K562 (cell line): ENCODE measurements around the gene TPRG1L. TPM values are rescaled to one million over a fixed set of nuclear protein-coding genes. Genes with fewer than 3 reads are reported as not detected.

Experiments
- ATAC-seq: fragments of 200-7000 bp; cut with Tn5 transposase; 3 replicates; pipeline ENCODE4 v1.9.1; 2020; ENCODE audit warnings: moderate library complexity
- BruUV-seq: library from RNA; stranded (reverse); fragments of 400-500 nt; replicated peaks from 2 replicates; lab custom pipeline; 2021; lab: Mats Ljungman, UMichigan
- CTCF ChIA-PET: fragments of 300-600 bp; formaldehyde crosslinking; extraction: SDS; loops from one replicate; lab custom pipeline; 2021; ENCODE audit warnings: low intra/inter-chr PET ratio; lab: Yijun Ruan, JAX
- POLR2A ChIA-PET: fragments of 300-600, 350-650 bp; sonication (Branson Sonifier 250); formaldehyde crosslinking; extraction: SDS; loops from one replicate; lab custom pipeline; 2021; ENCODE audit warnings: antibody characterized with exemption, inconsistent platforms; lab: Yijun Ruan, JAX
- DNase-seq, 4 experiments: peaks; one replicate each; pipeline versions ENCODE4 v3.0.0 to v3.0.0-alpha.2; 2011 to 2018; ENCODE audit warnings: low spot score in 3 of 4, mixed read lengths in 3 of 4; ENCODE audit errors: extremely low read depth in 1 of 4
- FAIRE-seq: peaks from 2 replicates; lab custom pipeline; 2011; peaks lifted over from hg19 to GRCh38; lab: Jason Lieb, UNC
- H2AFZ ChIP-seq: 2 replicates; pipeline ENCODE4 v1.6.0; 2011; ENCODE audit warnings: low read depth, low read length, control low read depth, inconsistent platforms
- H3K27ac ChIP-seq: fragments of 200-600 bp; 3 replicates; pipeline ENCODE4 v1.8.0; 2011; ENCODE audit warnings: low read depth, mild to moderate bottlenecking, control low read depth, inconsistent platforms, low read length, moderate library complexity, mixed read lengths; ENCODE audit errors: extremely low read depth
- H3K27me3 ChIP-seq, 2 experiments: fragments of 300-600 bp in 1 of 2; 2 replicates in 1 of 2; 3 replicates in 1 of 2; pipeline versions ENCODE4 v1.6.0 to v1.8.0; 2011; ENCODE audit warnings: inconsistent platforms in 2 of 2, low read length in 2 of 2, mild to moderate bottlenecking in 1 of 2, mixed read lengths in 1 of 2, moderate library complexity in 1 of 2; ENCODE audit not compliant: control insufficient read depth in 2 of 2, insufficient read depth in 2 of 2
- H3K36me3 ChIP-seq: fragments of 300-600 bp; 3 replicates; pipeline ENCODE4 v1.8.0; 2011; ENCODE audit warnings: mild to moderate bottlenecking, low read length, inconsistent platforms; ENCODE audit not compliant: control insufficient read depth, insufficient read depth
- H3K4me1 ChIP-seq, 2 experiments: fragments of 200-600 bp in 1 of 2; replicated peaks in 1 of 2; 2 replicates in 1 of 2; 3 replicates in 1 of 2; pipeline versions ENCODE4 v1.5.1 to v1.8.0; 2011; ENCODE audit warnings: inconsistent platforms in 2 of 2, low read length in 2 of 2, mild to moderate bottlenecking in 1 of 2, mixed read lengths in 1 of 2, moderate library complexity in 1 of 2; ENCODE audit not compliant: control insufficient read depth in 2 of 2, insufficient read depth in 2 of 2
- H3K4me2 ChIP-seq: 2 replicates; pipeline ENCODE4 v1.6.1; 2011; ENCODE audit warnings: low read length, control low read depth, inconsistent platforms, mixed read lengths; ENCODE audit not compliant: insufficient read depth
- H3K4me3 ChIP-seq: fragments of 200-600 bp; sonication (generic), shearing (Covaris generic); 2 replicates; pipeline ENCODE4 v1.5.1; 2016; ENCODE audit warnings: control low read depth, inconsistent platforms
- H3K79me2 ChIP-seq: fragments of 200-600 bp; 3 replicates; pipeline ENCODE4 v1.8.0; 2011; ENCODE audit warnings: low read length, inconsistent platforms; ENCODE audit not compliant: control insufficient read depth, insufficient read depth
- H3K9ac ChIP-seq, 2 experiments: 2 replicates each; pipeline versions ENCODE4 v1.6.0 to v1.6.1; 2011; ENCODE audit warnings: low read depth in 2 of 2, low read length in 2 of 2, control low read depth in 1 of 2, inconsistent platforms in 1 of 2, mild to moderate bottlenecking in 1 of 2, mixed read lengths in 1 of 2; ENCODE audit not compliant: insufficient read depth in 1 of 2
- H3K9me1 ChIP-seq: one replicate; pipeline ENCODE4 v1.6.0; 2011; ENCODE audit warnings: inconsistent platforms, mild to moderate bottlenecking, low read length, moderate library complexity; ENCODE audit not compliant: control insufficient read depth, insufficient read depth
- H3K9me3 ChIP-seq: replicated peaks from 2 replicates; pipeline ENCODE4 v1.5.1; 2011; ENCODE audit warnings: low read depth, low read length, inconsistent platforms; ENCODE audit not compliant: control insufficient read depth, insufficient read depth
- H4K20me1 ChIP-seq: replicated peaks from 2 replicates; pipeline ENCODE4 v1.6.1; 2011; ENCODE audit warnings: low read length, inconsistent platforms, mixed read lengths; ENCODE audit not compliant: control insufficient read depth, insufficient read depth
- BHLHE40 ChIP-seq: IDR thresholded peaks from 2 replicates; pipeline ENCODE4 v1.6.1; 2011; ENCODE audit warnings: low read length, improper control_type of control experiment
- MEIS2 ChIP-seq: fragments of 450-650 bp; IDR thresholded peaks from 2 replicates; pipeline ENCODE4 v1.6.1; 2014; ENCODE audit warnings: mild to moderate bottlenecking; ENCODE audit not compliant: partially characterized antibody
- SAP30 ChIP-seq: fragments of 200-600 bp; sonication (generic); IDR thresholded peaks from 2 replicates; pipeline ENCODE4 v1.6.1; 2012; ENCODE audit warnings: borderline replicate concordance, low read depth, mild to moderate bottlenecking, moderate library complexity, low read length, control low read depth, inconsistent platforms; ENCODE audit not compliant: insufficient read depth, poor library complexity, severe bottlenecking
- ZKSCAN1 ChIP-seq: fragments of 150-350 bp; IDR thresholded peaks from 2 replicates; pipeline ENCODE4 v1.6.1; 2016; ENCODE audit warnings: low read depth, low read length
- ZNF551 ChIP-seq: fragments of 250-450 bp; sonication (Bioruptor Pico); IDR thresholded peaks from 2 replicates; pipeline ENCODE4 v1.5.0; 2021; ENCODE audit warnings: mild to moderate bottlenecking, moderate library complexity
- WGBS: fragments of 100-300 bp; shearing (Covaris generic); methylation state at CpG from one replicate; pipeline ENCODE4 v1.1.6; 2016; ENCODE audit warnings: low coverage, mixed read lengths; ENCODE audit not compliant: insufficient coverage; ENCODE audit errors: missing lambda C conversion rate; 5-methylcytosine and 5-hydroxymethylcytosine counted together
- in situ Hi-C: fragments of 300-500 bp; cut with MboI; formaldehyde crosslinking; loops from 4 replicates; pipeline ENCODE4 v1.15.0; 2018; ENCODE audit warnings: inconsistent platforms, mixed read lengths
- intact Hi-C: fragments of 100-400 bp; cut with micrococcal nuclease; formaldehyde crosslinking; loops from 2 replicates; pipeline ENCODE4 v1.14.2; 2022
- polyA plus RNA-seq, 8 experiments: library from polyadenylated mRNA; depleted of rRNA in 4 of 8; stranded (reverse) in 5 of 8; unstranded in 3 of 8; fragments of >200 nt; fragmentation: Nextera tagmentation in 2 of 8; fragmentation: Illumina TruSeq in 1 of 8; extraction: Ambion mirVana in 2 of 8; extraction: Trizol in 1 of 8; gene quantifications; 2 replicates each; pipeline versions ENCODE4 v1.2.1 to v1.2.3, GENCODE V29; 2011 to 2014; ENCODE audit warnings: inconsistent platforms in 1 of 8, missing spikeins in 1 of 8
- total RNA-seq, 7 experiments: library from RNA; depleted of rRNA in 6 of 7; stranded (reverse); fragments of >200 nt in 6 of 7; fragmentation: Illumina TruSeq in 2 of 7; extraction: Trizol in 2 of 7; gene quantifications; 2 replicates each; pipeline versions ENCODE4 v1.2.1 to v1.2.3, GENCODE V29; 2011 to 2021; ENCODE audit warnings: low replicate concordance in 1 of 7
- TF ChIP-seq, protein P1 (sequence below): fragments of 250-450 bp; sonication (Bioruptor Pico); IDR thresholded peaks from 2 replicates; pipeline ENCODE4 v1.8.0; 2021; ENCODE audit warnings: mild to moderate bottlenecking, moderate library complexity
- TF ChIP-seq, protein P2 (sequence below): fragments of 450-650 bp; IDR thresholded peaks from 2 replicates; pipeline ENCODE4 v1.6.1; 2016
- TF ChIP-seq, protein P3 (sequence below): fragments of 250-450 bp; sonication (Bioruptor Pico); IDR thresholded peaks from 2 replicates; pipeline ENCODE4 v1.9.0; 2021; ENCODE audit warnings: mild to moderate bottlenecking, inconsistent platforms
- TF ChIP-seq, protein P4 (sequence below): fragments of 250-450 bp; sonication (Bioruptor Pico); IDR thresholded peaks from 2 replicates; pipeline ENCODE4 v1.4.0; 2020

Gene TPRG1L
- total and polyA plus RNA-seq, 9 of the 15 experiments (the other 6 are each of a cell fraction or from before 2014, with no cell fraction given), result 1.6 to 11.0 (median 6.2) TPM

DNA sequence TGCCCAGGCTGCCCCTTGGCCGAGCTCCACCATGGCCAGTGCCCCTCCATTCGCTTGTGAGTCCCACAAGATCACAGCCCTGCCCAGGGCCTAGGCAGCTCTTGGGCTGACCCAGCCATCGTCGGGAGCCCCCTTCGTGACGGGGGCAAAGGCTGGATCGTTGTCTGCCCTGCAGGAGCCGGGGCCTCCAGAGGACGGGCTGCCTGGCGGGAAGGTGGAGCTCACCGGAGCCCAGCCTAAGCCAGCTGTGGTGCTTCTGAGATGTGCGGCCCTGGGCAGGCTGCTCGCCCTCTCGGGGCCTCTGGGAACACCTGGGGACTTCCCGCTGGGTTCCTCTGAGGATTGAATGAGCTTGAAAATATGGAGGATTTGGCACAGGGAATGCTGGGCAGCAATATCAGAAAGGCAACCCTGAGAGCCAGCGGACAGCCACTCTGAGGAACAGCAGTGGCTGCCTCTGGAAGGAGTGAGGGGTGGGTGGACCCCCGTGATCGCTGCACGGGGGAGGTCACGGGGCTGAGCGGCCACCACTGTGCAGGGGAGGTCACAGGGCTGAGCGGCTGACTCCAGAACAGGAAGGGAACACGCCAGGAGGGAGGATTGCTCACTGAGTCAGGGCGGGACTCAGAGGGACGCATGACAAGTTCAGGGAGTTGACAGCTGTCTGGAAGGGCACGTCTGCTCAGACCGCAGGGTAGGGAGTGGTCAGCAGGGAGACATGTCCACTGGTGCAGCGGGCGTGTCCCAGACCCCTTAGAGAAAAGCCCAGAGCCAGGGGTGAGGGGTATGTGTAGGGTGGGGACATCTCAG lies 46.8 kb downstream of the TPRG1L start:
- H3K4me2 ChIP-seq, result no peak overlapping the region
- ATAC-seq (peak; percentile 29; the same call in 2 of the 3 replicates), FAIRE-seq (peak; percentile 67), DNase-seq (peak in 1 of 4 experiments; percentile 37)
- no peaks in the 10 kb centered on the region for H3K9me3 ChIP-seq
- peaks cover 4% of the 10 kb centered on the region for H3K9me1 ChIP-seq
- H3K4me1 ChIP-seq, result peaks cover 3 to 59% of the 10 kb centered on the region in 2 experiments; a peak in 3 of 5 replicates
- no peak overlapping the region for H3K27ac ChIP-seq
- CTCF ChIA-PET, result no interaction called here
- POLR2A ChIA-PET, result interaction anchor here (0.7 to 1.6 kb wide), 6 partner anchors 10 to 57 kb away, joined by 3 read pairs; no protein-coding TSS in a partner anchor
- no peak overlapping the region for H2AFZ ChIP-seq
- H3K4me3 ChIP-seq, result no peak overlapping the region
- 5% methylated on average over 29 of the region's 29 CpGs for WGBS
- intact Hi-C loops (no loop called here), in situ Hi-C loops (no loop called here)
- no peak overlapping the region; a peak in 1 of 4 replicates for H3K9ac ChIP-seq
- peaks cover 48 to 74% of the 10 kb centered on the region in 2 experiments; a peak in 4 of 5 replicates for H3K27me3 ChIP-seq
- H4K20me1 ChIP-seq, result peaks cover 55% of the 10 kb centered on the region
- BruUV-seq, result no TSS peak
- no peaks in the 10 kb centered on the region for H3K36me3 ChIP-seq
- no peaks in the 10 kb centered on the region for H3K79me2 ChIP-seq
- TF ChIP-seq ZKSCAN1 (no peak), SAP30 (peak; percentile 43), ZNF551 (CRISPR knock-in tag) (no peak), BHLHE40 (peak; percentile 36; the same call in 1 of the 2 replicates), MEIS2 (peak; percentile 25)
- TF ChIP-seq, protein P1, sequence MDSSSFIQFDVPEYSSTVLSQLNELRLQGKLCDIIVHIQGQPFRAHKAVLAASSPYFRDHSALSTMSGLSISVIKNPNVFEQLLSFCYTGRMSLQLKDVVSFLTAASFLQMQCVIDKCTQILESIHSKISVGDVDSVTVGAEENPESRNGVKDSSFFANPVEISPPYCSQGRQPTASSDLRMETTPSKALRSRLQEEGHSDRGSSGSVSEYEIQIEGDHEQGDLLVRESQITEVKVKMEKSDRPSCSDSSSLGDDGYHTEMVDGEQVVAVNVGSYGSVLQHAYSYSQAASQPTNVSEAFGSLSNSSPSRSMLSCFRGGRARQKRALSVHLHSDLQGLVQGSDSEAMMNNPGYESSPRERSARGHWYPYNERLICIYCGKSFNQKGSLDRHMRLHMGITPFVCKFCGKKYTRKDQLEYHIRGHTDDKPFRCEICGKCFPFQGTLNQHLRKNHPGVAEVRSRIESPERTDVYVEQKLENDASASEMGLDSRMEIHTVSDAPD (CRISPR knock-in tag), result no peak
- TF ChIP-seq, protein P2, sequence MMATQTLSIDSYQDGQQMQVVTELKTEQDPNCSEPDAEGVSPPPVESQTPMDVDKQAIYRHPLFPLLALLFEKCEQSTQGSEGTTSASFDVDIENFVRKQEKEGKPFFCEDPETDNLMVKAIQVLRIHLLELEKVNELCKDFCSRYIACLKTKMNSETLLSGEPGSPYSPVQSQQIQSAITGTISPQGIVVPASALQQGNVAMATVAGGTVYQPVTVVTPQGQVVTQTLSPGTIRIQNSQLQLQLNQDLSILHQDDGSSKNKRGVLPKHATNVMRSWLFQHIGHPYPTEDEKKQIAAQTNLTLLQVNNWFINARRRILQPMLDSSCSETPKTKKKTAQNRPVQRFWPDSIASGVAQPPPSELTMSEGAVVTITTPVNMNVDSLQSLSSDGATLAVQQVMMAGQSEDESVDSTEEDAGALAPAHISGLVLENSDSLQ, result peak; percentile 28; the same call in 1 of the 2 replicates
- TF ChIP-seq, protein P3, sequence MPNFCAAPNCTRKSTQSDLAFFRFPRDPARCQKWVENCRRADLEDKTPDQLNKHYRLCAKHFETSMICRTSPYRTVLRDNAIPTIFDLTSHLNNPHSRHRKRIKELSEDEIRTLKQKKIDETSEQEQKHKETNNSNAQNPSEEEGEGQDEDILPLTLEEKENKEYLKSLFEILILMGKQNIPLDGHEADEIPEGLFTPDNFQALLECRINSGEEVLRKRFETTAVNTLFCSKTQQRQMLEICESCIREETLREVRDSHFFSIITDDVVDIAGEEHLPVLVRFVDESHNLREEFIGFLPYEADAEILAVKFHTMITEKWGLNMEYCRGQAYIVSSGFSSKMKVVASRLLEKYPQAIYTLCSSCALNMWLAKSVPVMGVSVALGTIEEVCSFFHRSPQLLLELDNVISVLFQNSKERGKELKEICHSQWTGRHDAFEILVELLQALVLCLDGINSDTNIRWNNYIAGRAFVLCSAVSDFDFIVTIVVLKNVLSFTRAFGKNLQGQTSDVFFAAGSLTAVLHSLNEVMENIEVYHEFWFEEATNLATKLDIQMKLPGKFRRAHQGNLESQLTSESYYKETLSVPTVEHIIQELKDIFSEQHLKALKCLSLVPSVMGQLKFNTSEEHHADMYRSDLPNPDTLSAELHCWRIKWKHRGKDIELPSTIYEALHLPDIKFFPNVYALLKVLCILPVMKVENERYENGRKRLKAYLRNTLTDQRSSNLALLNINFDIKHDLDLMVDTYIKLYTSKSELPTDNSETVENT (CRISPR knock-in tag), result 0 out of 2 replicates have a peak, but pooled peaks have one; percentile 7
- TF ChIP-seq, protein P4, sequence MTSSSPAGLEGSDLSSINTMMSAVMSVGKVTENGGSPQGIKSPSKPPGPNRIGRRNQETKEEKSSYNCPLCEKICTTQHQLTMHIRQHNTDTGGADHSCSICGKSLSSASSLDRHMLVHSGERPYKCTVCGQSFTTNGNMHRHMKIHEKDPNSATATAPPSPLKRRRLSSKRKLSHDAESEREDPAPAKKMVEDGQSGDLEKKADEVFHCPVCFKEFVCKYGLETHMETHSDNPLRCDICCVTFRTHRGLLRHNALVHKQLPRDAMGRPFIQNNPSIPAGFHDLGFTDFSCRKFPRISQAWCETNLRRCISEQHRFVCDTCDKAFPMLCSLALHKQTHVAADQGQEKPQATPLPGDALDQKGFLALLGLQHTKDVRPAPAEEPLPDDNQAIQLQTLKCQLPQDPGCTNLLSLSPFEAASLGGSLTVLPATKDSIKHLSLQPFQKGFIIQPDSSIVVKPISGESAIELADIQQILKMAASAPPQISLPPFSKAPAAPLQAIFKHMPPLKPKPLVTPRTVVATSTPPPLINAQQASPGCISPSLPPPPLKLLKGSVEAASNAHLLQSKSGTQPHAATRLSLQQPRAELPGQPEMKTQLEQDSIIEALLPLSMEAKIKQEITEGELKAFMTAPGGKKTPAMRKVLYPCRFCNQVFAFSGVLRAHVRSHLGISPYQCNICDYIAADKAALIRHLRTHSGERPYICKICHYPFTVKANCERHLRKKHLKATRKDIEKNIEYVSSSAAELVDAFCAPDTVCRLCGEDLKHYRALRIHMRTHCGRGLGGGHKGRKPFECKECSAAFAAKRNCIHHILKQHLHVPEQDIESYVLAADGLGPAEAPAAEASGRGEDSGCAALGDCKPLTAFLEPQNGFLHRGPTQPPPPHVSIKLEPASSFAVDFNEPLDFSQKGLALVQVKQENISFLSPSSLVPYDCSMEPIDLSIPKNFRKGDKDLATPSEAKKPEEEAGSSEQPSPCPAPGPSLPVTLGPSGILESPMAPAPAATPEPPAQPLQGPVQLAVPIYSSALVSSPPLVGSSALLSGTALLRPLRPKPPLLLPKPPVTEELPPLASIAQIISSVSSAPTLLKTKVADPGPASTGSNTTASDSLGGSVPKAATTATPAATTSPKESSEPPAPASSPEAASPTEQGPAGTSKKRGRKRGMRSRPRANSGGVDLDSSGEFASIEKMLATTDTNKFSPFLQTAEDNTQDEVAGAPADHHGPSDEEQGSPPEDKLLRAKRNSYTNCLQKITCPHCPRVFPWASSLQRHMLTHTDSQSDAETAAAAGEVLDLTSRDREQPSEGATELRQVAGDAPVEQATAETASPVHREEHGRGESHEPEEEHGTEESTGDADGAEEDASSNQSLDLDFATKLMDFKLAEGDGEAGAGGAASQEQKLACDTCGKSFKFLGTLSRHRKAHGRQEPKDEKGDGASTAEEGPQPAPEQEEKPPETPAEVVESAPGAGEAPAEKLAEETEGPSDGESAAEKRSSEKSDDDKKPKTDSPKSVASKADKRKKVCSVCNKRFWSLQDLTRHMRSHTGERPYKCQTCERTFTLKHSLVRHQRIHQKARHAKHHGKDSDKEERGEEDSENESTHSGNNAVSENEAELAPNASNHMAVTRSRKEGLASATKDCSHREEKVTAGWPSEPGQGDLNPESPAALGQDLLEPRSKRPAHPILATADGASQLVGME (CRISPR knock-in tag), result no peak
